Dendritic cell treated with granulocyte-macrophage colony-stimulating factor and Interleukin-4, amounts not matched to agents 40 ng/mL and 50 ng/mL, for 4 days (primary cell): Measurements from ENCODE around the gene EVI5L.
"Not testable (repeated sequence)": the region's sequence is repeated elsewhere in the genome, so short reads cannot be mapped to it uniquely, and the experiment has no call there.

Experiments
- H3K27ac Mint-ChIP-seq: one replicate; pipeline ENCODE4 v1.8.0; 2022; ENCODE audit warnings: mild to moderate bottlenecking, mixed read lengths
- H3K27me3 Mint-ChIP-seq: one replicate; pipeline ENCODE4 v1.8.0; 2022; ENCODE audit warnings: mild to moderate bottlenecking, mixed read lengths
- H3K36me3 Mint-ChIP-seq: one replicate; pipeline ENCODE4 v1.8.0; 2022; ENCODE audit warnings: low read depth, mixed read lengths
- H3K4me1 Mint-ChIP-seq: one replicate; pipeline ENCODE4 v1.8.0; 2022; ENCODE audit warnings: low read depth, mixed read lengths
- H3K4me3 Mint-ChIP-seq: one replicate; pipeline ENCODE4 v1.8.0; 2022; ENCODE audit warnings: mild to moderate bottlenecking, moderate library complexity, mixed read lengths
- H3K9me3 Mint-ChIP-seq: one replicate; pipeline ENCODE4 v1.8.0; 2022; ENCODE audit warnings: mixed read lengths
- intact Hi-C: fragments of 100-400 bp; cut with micrococcal nuclease; formaldehyde crosslinking; loops from one replicate; pipeline ENCODE4 v1.15.0; 2022

The EVI5L gene

DNA sequence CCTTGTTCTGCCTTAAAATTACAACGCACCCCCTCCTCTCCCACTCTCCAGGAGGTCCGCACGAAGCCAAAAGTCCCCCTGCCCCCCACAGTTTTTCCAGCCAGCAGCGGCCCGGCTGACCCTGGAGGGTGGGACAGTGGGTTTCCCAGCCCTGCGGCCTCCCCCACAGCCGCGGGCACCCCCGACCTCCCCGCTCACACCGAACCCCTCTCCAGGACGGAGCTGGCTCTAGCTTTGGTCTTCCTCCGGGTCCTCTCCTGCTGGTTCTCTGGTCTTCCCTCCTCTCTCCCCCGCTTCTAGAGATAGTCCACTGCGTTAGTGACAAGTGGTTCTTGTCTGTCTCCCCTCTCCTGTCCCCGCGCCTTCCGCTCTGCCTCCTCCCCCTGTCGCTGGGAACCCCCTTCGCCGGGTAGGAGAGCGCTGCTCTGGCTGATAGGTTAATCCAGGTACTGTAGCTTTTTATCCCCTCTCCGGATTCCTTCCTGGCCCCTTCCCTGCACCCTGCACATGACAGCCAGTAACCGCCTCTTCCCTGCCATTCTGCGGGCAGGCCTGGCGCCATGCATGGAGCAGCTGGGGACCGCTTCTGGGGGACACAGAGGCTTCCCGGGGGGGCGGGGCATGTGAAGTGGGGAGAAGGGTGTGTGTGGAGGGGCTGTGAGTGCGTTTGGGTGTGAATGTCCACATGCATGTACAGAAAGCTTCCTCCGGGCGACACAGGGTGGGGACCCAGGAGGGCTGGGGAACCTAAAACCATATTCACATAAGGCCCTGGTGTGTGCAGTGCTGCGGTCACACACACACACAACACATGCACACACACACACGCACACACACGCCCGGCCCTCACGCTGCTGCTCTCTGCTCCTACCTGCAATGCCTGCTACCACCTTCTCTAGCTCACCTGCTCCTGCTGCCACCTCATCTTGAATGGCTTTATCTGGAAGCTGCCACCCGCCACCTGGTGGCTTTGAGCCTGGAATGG is 27.0 kb downstream of the EVI5L start:
- intact Hi-C loops, result no loop called here
- Mint-ChIP-seq H3K9me3 (no peaks in the 10 kb centered on the region), H3K27ac (no peak overlapping the region), H3K27me3 (peaks cover 32% of the 10 kb centered on the region), H3K4me3 (no peak overlapping the region), H3K36me3 (peaks cover 41% of the 10 kb centered on the region), H3K4me1 (peaks cover 16% of the 10 kb centered on the region)

- Mint-ChIP-seq H3K4me1 (peaks cover 19% of the 10 kb centered on the region), H3K36me3 (peaks cover 41% of the 10 kb centered on the region)
- intact Hi-C loops, result no loop called here
Observed at GRCh38 chr19:7857727-7858108, 27.7 kb downstream of the EVI5L start.

GRCh38 chr19:7858109-7858770 is 28.2 kb downstream of the EVI5L start:
- Mint-ChIP-seq H3K27me3 (peaks cover 35% of the 10 kb centered on the region), H3K4me1 (peaks cover 13% of the 10 kb centered on the region), H3K9me3 (no peaks in the 10 kb centered on the region), H3K27ac (no peak overlapping the region), H3K36me3 (peaks cover 41% of the 10 kb centered on the region), H3K4me3 (no peak overlapping the region)
- intact Hi-C loops, result no loop called here

More at GRCh38 chr19:7857727-7858108, 27.7 kb downstream of the EVI5L start:
- H3K4me3 Mint-ChIP-seq, result no peak overlapping the region
- no peaks in the 10 kb centered on the region for H3K9me3 Mint-ChIP-seq
- no peak overlapping the region for H3K27ac Mint-ChIP-seq
- peaks cover 36% of the 10 kb centered on the region for H3K27me3 Mint-ChIP-seq

DNA sequence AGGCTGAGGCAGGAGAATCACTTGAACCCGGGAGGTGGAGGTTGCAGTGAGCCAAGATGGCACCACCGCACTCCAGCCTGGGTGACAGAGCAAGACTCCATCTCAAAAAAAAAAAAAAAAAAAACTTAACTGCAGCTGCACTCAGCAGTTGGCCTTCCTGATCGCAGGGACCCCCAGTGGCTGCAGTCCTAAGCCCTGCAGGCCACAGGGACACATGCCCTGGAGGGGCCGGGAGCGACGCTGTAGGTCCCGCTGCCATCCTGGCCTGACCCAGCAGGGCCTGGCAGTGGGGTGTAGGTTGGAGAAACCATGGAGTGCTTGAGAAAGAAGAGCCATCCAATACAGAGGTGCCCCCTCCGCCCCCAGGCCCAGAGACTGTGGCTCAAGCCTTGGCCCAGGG is 29.1 kb downstream of the EVI5L start:
- H3K36me3 Mint-ChIP-seq, result peaks cover 41% of the 10 kb centered on the region
- H3K4me3 Mint-ChIP-seq, intact Hi-C loops, H3K4me1 Mint-ChIP-seq, H3K27ac Mint-ChIP-seq, H3K9me3 Mint-ChIP-seq: not testable (repeated sequence)
- peaks cover 43% of the 10 kb centered on the region for H3K27me3 Mint-ChIP-seq

- Mint-ChIP-seq H3K4me1 (peaks cover 15% of the 10 kb centered on the region), H3K27me3 (peaks cover 53% of the 10 kb centered on the region), H3K27ac (no peak overlapping the region), H3K9me3 (no peaks in the 10 kb centered on the region), H3K36me3 (peaks cover 40% of the 10 kb centered on the region), H3K4me3 (no peak overlapping the region)
- intact Hi-C loops, result no loop called here
Observed at GRCh38 chr19:7859831-7860713, 30.1 kb downstream of the EVI5L start.

DNA sequence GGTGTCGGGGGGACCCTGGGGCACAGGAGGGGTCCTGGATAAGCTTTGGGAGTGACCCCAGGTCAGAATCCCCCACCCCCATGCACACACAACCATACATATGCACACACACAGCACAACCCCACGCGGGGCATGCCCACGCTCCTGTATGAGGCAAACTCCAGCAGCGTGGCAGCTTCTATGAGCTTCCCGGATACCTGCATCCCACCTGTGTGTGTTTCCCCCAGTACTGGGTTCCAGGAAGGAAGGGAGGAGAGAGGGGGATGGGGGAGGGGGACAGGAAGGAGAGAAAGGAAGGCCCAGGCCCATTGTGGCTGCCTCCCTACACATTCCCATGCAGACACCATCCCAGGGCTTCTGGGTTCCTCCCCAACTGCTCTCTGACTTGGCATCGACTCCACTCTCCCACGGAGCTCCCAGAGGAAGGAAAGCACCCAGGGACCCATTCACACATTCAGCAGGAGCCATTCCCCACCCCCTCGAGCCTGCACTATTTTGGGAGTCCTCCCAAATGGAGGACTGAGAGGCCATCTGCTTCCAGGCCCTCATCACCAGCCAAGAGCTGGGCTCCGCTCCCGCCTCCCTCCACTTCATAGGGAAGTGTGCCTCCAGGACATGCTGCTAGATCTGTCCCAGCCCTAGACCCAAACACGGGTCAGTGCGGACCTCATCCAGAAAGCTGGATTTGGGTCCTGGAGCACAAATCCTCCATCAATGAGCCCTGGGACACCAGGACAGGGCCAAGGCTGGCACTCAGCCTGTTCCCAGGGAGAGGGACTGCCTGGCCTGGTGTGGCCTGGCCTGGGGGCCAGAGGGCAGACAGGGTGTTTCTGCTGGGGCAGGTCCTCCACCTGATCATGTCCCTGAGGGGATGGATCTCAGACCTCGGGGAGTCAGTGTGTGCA is 30.9 kb downstream of the EVI5L start:
- intact Hi-C loops, result no loop called here
- no peak overlapping the region for H3K27ac Mint-ChIP-seq
- peaks cover 62% of the 10 kb centered on the region for H3K27me3 Mint-ChIP-seq
- peaks cover 31% of the 10 kb centered on the region for H3K36me3 Mint-ChIP-seq
- peaks cover 23% of the 10 kb centered on the region for H3K4me1 Mint-ChIP-seq
- H3K9me3 Mint-ChIP-seq, result no peaks in the 10 kb centered on the region
- H3K4me3 Mint-ChIP-seq, result no peak overlapping the region

DNA sequence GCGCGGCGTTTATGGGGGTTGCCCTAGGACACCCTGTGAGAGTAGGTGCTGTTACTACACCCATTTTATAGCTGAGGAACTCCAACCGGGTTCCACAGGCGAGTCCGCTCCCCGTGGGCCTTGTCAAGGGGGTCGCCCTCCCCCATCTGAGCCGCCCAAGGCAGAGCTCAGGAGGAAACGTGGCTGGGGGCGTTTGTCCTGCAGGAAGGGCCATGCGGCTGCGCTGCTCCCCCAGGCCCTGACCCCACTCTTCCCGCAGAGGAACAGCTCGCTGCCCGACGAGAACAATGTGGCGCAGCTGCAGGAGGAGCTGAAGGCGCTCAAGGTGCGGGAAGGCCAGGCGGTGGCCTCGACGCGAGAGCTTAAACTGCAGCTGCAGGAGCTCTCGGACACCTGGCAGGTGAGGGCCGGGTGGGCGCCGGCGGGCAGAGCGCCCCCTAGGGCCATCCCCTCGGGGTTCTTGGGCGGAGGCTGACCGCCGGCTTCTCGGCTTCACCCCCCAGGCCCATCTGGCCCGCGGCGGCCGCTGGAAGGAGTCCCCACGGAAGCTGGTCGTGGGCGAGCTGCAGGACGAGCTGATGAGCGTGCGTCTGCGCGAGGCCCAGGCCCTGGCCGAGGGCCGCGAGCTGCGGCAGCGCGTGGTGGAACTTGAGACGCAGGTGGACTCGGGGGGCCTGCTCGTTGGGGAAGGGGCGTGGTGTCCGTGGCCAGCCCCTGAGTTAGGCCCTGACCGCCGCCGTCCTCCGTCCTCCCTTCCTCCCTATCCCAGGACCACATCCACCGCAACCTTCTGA is 31.8 kb downstream of the EVI5L start:
- peak overlapping the region; percentile 61 for H3K4me3 Mint-ChIP-seq
- no peak overlapping the region for H3K27ac Mint-ChIP-seq
- intact Hi-C loops, result no loop called here
- no peaks in the 10 kb centered on the region for H3K9me3 Mint-ChIP-seq
- peaks cover 29% of the 10 kb centered on the region for H3K36me3 Mint-ChIP-seq
- H3K4me1 Mint-ChIP-seq, result peaks cover 23% of the 10 kb centered on the region
- peaks cover 70% of the 10 kb centered on the region for H3K27me3 Mint-ChIP-seq

DNA sequence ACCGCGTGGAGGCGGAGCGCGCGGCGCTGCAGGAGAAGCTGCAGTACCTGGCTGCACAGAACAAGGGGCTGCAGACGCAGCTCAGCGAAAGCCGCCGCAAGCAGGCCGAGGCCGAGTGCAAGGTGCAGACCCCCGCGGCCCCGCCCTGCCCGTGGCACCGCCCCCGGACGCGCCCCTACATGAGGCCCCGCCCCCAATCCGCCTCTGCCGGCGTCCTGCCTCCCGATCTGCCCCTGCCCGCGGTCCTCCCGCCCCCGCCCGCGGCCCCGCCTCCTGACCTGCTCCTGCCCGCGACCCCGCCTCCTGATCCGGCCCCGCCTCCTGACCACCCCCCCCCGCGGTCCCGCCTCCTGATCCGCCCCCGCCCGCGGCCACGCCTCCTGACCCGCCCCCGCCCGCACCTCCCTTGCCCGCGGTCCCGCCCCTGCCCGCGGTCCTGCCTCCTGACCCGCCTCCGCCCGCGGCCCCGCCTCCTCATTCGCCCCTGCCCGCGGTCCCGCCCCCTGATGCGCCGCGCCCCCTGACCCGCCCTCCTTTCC is 32.5 kb downstream of the EVI5L start:
- Mint-ChIP-seq H3K36me3 (peaks cover 29% of the 10 kb centered on the region), H3K4me3 (peak overlapping the region; percentile 61), H3K9me3 (no peaks in the 10 kb centered on the region), H3K27ac (no peak overlapping the region), H3K27me3 (peaks cover 77% of the 10 kb centered on the region), H3K4me1 (peaks cover 23% of the 10 kb centered on the region)
- intact Hi-C loops, result no loop called here

- Mint-ChIP-seq H3K9me3 (no peaks in the 10 kb centered on the region), H3K27ac (no peak overlapping the region), H3K4me3 (no peak overlapping the region), H3K36me3 (peaks cover 24% of the 10 kb centered on the region), H3K27me3 (peaks cover 86% of the 10 kb centered on the region), H3K4me1 (peaks cover 24% of the 10 kb centered on the region)
- intact Hi-C loops, result no loop called here
Observed at GRCh38 chr19:7863157-7863970, 33.3 kb downstream of the EVI5L start.

GRCh38 chr19:7863971-7864689 is 34.1 kb downstream of the EVI5L start:
- H3K36me3 Mint-ChIP-seq, result peaks cover 22% of the 10 kb centered on the region
- H3K27ac Mint-ChIP-seq, result no peak overlapping the region
- H3K27me3 Mint-ChIP-seq, result peaks cover 92% of the 10 kb centered on the region
- peaks cover 31% of the 10 kb centered on the region for H3K4me1 Mint-ChIP-seq
- H3K4me3 Mint-ChIP-seq, result no peak overlapping the region
- intact Hi-C loops, result no loop called here
- H3K9me3 Mint-ChIP-seq, result no peaks in the 10 kb centered on the region

DNA sequence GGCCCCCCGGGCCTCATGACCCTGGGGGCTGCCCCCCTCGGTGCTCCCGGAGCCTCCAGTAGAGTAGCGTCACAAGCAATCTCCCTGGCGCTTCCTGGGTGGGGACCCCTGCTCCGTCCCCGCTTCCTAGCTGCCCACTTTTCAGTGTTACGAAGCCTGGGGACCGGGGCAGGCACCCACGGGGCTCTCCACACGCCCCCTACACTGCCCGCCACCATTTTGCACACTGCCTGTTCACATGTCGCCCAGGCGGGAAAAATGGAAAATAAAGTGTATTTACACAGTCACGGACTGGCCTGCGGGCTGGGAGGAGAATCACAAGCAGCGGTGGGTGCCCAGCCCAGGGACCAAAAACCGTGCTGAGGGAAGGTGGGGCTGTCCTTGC is 34.7 kb downstream of the EVI5L start:
- Mint-ChIP-seq H3K4me1 (peaks cover 31% of the 10 kb centered on the region), H3K27me3 (peaks cover 90% of the 10 kb centered on the region), H3K4me3 (no peak overlapping the region)

More for the DNA sequence above, 34.7 kb downstream of the EVI5L start:
- H3K9me3 Mint-ChIP-seq, result no peaks in the 10 kb centered on the region
- intact Hi-C loops, result no loop called here
- H3K27ac Mint-ChIP-seq, result no peak overlapping the region
- H3K36me3 Mint-ChIP-seq, result peaks cover 18% of the 10 kb centered on the region
